ENCODE results near the gene BMPR1B.

BMPR1B gene

GRCh38 chr4:95027905-95028618 is 270.3 kb downstream of the BMPR1B start:
- DNase-seq (ENCODE audit: extremely low read depth, low read depth): no peak
- TF ChIP-seq CTCF (IDR thresholded peaks at IDR 0.05; ENCODE audit: low read depth, low read length): no peak

- DNase-seq (ENCODE audit: extremely low read depth, low read depth): no peak
These were observed 281.0 kb downstream of the BMPR1B start for GRCh38 chr4:95038791-95039190.

GRCh38 chr4:95044324-95044837 is 286.6 kb downstream of the BMPR1B start:
- DNase-seq (ENCODE audit: extremely low read depth, low read depth): no peak
- TF ChIP-seq CTCF (IDR thresholded peaks at IDR 0.05; ENCODE audit: low read depth, low read length): no peak

More at GRCh38 chr4:95038791-95039190, 281.0 kb downstream of the BMPR1B start:
- no peak for TF ChIP-seq CTCF (IDR thresholded peaks at IDR 0.05; ENCODE audit: low read depth, low read length)

GRCh38 chr4:95045429-95045828 is 287.7 kb downstream of the BMPR1B start:
- no peak for DNase-seq (ENCODE audit: extremely low read depth, low read depth)
- no peak for TF ChIP-seq CTCF (IDR thresholded peaks at IDR 0.05; ENCODE audit: low read depth, low read length)

GRCh38 chr4:95048296-95048695 is 290.5 kb downstream of the BMPR1B start:
- TF ChIP-seq CTCF (IDR thresholded peaks at IDR 0.05; ENCODE audit: low read depth, low read length): no peak
- no peak for DNase-seq (ENCODE audit: extremely low read depth, low read depth)

- no peak for TF ChIP-seq CTCF (IDR thresholded peaks at IDR 0.05; ENCODE audit: low read depth, low read length)
- DNase-seq (ENCODE audit: extremely low read depth, low read depth): no peak
These were observed 291.9 kb downstream of the BMPR1B start for GRCh38 chr4:95049551-95050233.
